ENCODE data around the gene GABRB1. TPM values are rescaled to one million over a fixed set of nuclear protein-coding genes. Genes with fewer than 3 reads are reported as not detected.

GABRB1 gene
- total and polyA plus RNA-seq, 12 donors, result 0.22 to 0.69 (median 0.48) TPM; not detected in 8

DNA sequence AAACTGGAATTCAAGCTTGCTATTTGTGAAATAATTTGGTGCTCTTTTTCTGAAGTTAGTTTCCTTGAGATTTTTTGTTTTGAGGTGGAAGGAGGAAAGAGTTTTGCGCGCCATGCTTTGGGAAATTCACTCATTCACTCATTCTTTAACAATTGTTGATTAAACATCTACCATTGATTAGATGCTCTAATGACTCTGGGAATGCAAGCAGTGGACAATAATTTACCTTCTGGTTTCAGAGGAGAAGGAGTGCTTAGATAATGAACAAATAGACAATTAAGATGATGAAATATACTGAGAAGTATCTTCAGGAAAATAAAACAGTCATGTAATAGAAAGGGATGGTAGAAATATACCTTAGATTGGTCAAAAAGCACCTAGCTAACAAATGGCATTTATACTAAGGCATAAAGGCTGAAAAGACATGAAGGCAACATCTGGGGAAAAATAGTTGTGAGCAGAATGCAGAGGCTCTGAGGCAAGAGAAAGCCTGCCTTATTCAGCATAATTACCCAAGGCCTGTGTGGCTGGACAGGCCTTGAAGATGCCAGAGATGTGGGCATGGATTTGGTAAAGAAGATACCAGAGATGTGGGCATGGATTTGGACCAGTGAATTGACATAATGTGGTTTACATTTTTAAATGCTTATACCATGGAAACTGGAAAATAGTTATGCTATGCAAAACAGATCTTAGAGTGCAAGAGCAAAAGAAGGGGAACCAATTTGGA, 434.9 kb downstream of the GABRB1 start:
- Histone ChIP-seq H3K27ac (no peak overlapping the region), H3K36me3 (replicated peaks in 1 of 2) (no peaks in the 10 kb centered on the region), H3K4me3 (no peak overlapping the region), H3K9me3 (replicated peaks in 1 of 3) (no peaks in the 10 kb centered on the region), H3K27me3 (no peaks in the 10 kb centered on the region), H3K4me1 (replicated peaks in 1 of 2) (peaks cover 0 to 8% of the 10 kb centered on the region in 2 donors)
- intact Hi-C loops (cut with DNase I), result no loop called here
- 37 to 66% (median 40%) methylated on average over 2 of the region's 2 CpGs for WGBS, 4 donors
- TF ChIP-seq POLR2A (IDR thresholded peaks at IDR 0.05), result no peak
- TF ChIP-seq, protein P1, sequence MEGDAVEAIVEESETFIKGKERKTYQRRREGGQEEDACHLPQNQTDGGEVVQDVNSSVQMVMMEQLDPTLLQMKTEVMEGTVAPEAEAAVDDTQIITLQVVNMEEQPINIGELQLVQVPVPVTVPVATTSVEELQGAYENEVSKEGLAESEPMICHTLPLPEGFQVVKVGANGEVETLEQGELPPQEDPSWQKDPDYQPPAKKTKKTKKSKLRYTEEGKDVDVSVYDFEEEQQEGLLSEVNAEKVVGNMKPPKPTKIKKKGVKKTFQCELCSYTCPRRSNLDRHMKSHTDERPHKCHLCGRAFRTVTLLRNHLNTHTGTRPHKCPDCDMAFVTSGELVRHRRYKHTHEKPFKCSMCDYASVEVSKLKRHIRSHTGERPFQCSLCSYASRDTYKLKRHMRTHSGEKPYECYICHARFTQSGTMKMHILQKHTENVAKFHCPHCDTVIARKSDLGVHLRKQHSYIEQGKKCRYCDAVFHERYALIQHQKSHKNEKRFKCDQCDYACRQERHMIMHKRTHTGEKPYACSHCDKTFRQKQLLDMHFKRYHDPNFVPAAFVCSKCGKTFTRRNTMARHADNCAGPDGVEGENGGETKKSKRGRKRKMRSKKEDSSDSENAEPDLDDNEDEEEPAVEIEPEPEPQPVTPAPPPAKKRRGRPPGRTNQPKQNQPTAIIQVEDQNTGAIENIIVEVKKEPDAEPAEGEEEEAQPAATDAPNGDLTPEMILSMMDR (IDR thresholded peaks at IDR 0.05), result no peak
- DNase-seq, result no peak

DNA sequence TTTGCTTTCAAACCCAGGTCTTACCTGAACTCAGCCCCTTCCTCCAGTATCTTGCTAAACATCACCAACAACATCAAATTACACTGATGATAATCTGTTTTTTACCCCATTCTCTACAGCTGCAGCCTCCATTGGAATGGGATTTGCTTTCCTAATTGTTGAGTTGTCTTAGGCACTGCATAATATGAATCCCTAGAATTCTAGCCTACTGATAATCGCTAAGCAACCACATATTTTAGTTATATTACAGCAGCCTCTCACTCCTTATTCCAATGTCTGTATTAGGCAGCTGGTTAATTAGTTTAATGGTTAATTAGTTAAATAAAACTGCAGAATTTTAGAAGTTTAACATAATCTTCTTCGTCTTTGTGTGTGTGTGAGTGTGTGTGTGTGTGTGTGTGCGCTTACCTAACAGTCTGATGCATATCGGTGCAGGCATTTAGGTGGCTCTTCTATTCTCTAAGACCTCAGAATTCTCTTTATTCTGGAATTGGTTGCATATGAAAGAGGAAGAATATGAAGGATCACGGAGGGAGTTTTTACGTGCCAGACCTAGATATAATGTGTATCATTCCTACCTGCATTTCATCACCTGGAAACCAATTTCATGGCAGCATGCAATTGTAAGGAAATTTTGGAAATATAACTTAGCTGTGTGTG, 437.5 kb downstream of the GABRB1 start:
- TF ChIP-seq, protein P1 (IDR thresholded peaks at IDR 0.05), result no peak
- TF ChIP-seq POLR2A (IDR thresholded peaks at IDR 0.05), result no peak
- intact Hi-C loops (cut with DNase I), result no loop called here
- WGBS, 4 donors, result 85 to 88% (median 87%) methylated on average over 6 of the region's 6 CpGs

GRCh38 chr4:47469951-47470350, 438.6 kb downstream of the GABRB1 start:
- intact Hi-C loops (cut with DNase I), result no loop called here

More for the DNA sequence above, 437.5 kb downstream of the GABRB1 start:
- Histone ChIP-seq H3K27ac (no peak overlapping the region), H3K4me3 (no peak overlapping the region), H3K9me3 (replicated peaks in 1 of 3) (no peaks in the 10 kb centered on the region), H3K36me3 (replicated peaks in 1 of 2) (no peaks in the 10 kb centered on the region), H3K27me3 (no peaks in the 10 kb centered on the region), H3K4me1 (replicated peaks in 1 of 2) (no peaks in the 10 kb centered on the region)
- DNase-seq, result no peak

GRCh38 chr4:47471064-47471463, 439.7 kb downstream of the GABRB1 start:
- Histone ChIP-seq H3K4me3 (no peak overlapping the region), H3K27me3 (no peaks in the 10 kb centered on the region), H3K36me3 (replicated peaks in 1 of 2) (no peaks in the 10 kb centered on the region), H3K27ac (no peak overlapping the region), H3K9me3 (replicated peaks in 1 of 3) (no peaks in the 10 kb centered on the region), H3K4me1 (replicated peaks in 1 of 2) (no peaks in the 10 kb centered on the region)
- WGBS, 4 donors, result 53 to 73% (median 57%) methylated on average over 4 of the region's 4 CpGs
- no peak for TF ChIP-seq POLR2A (IDR thresholded peaks at IDR 0.05)
- TF ChIP-seq, protein P1 (IDR thresholded peaks at IDR 0.05), result no peak
- no peak for DNase-seq
- intact Hi-C loops (cut with DNase I), result no loop called here

More at GRCh38 chr4:47469951-47470350, 438.6 kb downstream of the GABRB1 start:
- Histone ChIP-seq H3K27me3 (no peaks in the 10 kb centered on the region), H3K4me1 (replicated peaks in 1 of 2) (no peaks in the 10 kb centered on the region), H3K36me3 (replicated peaks in 1 of 2) (no peaks in the 10 kb centered on the region), H3K27ac (no peak overlapping the region), H3K9me3 (replicated peaks in 1 of 3) (no peaks in the 10 kb centered on the region), H3K4me3 (no peak overlapping the region)
- DNase-seq, result no peak
- TF ChIP-seq, protein P1 (IDR thresholded peaks at IDR 0.05), result no peak
- TF ChIP-seq POLR2A (IDR thresholded peaks at IDR 0.05), result no peak
- 72 to 87% (median 78%) methylated on average over 3 of the region's 3 CpGs for WGBS, 4 donors

Data from adrenal gland (tissue), 12 donors.